Hematopoietic multipotent progenitor cell treated with erythropoietin and hydrocortisone succinate and interleukin-3 and kit ligand, for 6 days (in vitro differentiated cells): Measurements from ENCODE around the gene CDC25B.
"Not testable (repeated sequence)": the region's sequence is repeated elsewhere in the genome, so short reads cannot be mapped to it uniquely, and the experiment has no call there.

Experiments used
- DNase-seq: peaks from one replicate; pipeline ENCODE4 v3.0.0-alpha.2; 2015

CDC25B gene

DNA sequence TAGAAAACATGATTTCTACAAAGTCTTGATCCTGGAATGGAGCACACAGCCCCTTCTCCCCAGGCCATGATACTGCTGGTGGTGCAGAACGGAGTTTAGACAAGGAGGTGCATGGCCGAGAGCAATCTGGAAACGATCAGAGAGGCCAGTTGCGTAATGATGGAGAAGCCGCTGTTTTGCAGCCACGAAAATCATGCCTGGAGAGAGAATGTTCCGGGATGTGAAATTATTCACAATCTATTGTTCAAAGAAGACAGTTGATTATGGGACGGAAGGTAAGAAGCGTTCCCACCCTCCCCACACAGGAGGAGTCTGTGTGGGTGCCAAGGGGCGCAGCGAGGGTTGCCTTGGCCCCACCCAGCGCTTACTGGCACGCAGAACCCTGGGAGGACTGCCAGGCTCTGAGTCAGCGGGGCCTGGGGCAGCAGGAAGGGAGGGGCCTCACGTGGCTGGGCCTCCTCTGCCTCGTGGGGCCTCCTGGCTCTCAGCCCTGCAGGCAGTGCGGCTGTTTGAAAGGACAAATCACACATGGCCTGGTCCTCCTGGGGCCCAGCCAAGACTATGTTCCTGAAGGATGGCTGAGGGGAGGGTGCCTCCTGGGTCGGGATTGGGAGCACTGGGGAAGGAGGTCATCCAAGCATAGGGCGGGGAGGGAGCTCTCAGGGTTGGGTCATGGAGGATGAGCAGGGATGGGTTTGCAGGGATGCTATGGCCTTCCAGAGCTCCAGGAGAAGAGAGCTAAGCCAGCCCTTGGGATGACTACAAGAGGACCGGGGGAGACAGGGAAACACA lies 15.6 kb downstream of the CDC25B start:
- peak; percentile 98 for DNase-seq

DNA sequence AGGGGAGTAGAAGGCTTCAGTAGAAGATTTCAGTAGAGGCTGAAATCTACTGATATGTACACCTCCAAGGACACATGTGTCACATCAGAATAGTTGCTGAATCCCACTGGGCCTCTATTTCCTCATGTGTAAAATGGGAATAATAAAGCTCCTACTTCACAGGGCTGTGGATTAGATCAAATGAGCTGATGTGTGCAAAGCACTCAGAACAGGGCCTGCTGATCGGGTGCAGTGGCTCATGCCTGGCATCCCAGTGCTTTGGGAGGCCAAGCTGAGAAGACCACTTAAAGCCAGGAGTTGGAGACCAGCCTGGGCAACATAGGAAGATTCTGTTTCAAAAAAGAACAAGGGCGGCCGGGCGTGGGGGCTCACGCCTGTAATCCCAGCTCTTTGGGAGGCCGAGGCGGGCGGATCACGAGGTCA lies 16.2 kb downstream of the CDC25B start:
- DNase-seq: peak; percentile 45

DNA sequence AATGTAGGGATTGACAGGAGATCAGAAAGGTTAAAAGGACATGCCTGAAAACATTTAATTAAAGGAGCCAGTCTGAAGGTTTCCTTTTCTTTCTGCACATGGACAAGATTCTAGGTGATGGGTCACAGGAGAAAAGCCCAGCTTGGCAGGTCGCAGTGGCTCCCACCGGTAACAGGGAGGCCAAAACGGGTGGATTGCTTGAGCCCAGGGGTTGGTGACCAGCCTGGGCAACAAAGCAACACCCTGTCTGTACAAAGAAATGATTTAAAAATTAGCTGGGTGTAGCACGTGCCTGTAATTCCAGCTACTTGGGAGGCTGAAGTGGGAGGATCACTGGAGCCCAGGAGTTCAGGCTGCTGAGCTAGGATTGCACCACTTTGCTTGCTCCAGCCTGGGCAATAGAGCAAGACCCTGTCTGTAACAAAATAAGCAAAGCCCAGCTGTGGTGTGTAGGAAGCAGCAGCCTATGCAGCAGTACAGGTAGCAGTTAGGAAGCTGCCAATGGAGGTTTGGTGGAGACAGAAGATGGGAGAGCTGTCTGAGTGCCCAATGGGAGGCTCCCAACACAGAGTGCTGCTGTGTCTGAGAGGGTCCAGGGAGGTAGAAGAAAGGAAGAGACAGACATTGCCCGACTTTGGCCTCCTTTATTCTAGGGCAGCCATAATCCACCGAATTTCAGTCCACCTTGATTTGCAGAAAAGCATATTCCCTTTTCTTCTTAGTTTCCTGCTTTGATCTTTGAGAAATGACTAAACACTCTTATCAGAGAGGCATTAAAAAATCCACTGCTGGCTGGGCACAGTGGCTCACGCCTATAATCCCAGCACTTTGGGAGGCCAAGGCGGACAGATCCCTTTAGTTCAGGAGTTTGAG lies 17.1 kb downstream of the CDC25B start:
- DNase-seq: peak; percentile 13

DNA sequence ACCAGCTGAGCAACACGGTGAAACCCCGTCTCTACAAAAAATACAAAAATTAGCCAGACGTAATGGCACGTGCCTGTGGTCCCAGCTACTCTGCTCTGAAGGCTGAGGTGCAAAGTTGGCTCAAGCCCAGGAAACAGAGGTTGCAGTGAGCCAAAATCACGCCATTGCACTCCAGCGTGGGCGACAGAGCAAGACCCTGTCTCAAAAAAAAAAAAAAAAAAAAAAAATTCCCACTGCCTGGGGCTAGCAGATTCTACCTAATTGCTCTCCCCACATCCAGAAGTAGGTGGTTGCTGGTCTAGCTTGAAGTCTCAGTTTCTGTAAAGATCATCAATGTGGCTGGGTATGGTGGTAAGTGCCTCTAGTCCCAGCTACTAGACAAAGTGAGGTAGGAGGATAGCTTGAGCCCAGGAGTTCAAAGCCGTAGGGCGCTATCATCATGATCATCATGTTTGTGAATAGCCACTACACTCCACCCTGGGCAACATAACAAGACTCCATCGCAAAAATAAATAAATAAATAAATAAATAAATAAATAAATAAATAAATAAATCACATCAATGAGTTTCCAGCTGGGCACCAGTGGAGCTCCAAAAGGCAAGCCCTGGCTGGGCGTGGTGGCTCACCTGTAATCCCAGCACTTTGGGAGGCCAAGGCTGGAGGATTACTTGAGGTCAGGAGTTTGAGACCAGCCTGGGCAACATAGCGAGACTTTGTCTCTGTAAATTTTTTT lies 17.9 kb downstream of the CDC25B start:
- DNase-seq: peak; percentile 8

DNA sequence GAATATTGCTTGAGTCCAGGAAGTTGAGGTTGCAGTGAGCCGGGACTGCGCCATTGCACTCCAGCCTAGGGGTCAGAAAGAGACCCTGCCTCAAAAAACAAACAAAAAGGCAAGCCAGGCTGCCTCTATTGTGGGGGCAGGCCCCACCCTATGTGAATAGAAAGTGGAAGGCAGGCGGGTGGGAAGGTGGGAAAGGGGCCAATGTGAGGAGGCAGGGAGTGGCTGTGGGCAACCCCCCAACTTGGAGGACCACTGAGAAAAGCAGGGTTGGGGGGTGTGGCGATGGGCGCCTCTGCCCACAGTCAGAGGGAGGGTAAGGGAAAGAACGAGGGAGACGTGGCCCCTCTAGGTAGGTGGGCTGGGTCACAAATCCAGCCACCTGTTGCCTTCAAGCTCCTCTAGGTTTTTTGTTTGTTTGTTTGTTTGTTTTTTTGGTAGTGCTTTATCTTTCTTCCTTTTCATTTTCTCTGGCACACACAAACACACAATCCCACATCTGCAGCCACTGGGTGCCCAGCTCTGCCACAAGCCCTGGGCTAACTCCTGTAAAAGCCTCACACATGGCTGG lies 18.9 kb downstream of the CDC25B start:
- peak; percentile 0 for DNase-seq

DNA sequence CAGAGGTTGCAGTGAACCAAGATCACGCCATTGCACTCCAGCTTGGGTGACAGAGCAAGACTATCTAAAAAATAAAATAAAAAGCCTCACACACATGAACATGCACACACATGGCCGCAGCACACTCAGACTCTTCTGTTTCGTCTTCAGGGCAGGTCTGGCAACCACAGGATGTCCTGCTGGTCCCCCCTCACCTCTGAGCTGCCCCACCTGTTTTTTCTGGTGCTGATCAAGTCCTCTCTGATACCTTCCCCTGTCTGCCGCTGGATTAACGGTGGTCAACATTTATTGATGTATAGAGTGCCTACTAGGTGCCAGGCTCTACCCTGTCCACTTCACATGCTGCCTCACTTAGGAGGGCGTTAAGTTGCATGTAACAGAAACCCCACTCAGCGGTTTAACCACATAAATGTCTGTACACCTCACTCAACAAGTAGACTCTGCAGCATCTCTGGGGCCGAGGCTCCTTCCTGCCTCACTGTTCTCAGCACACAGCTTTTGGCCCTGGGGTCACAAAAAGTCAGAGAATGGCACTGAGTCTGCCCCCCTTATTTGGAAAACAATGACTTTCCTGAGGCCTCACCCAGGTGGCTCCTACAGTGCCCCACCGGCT lies 19.7 kb downstream of the CDC25B start:
- DNase-seq: no peak

DNA sequence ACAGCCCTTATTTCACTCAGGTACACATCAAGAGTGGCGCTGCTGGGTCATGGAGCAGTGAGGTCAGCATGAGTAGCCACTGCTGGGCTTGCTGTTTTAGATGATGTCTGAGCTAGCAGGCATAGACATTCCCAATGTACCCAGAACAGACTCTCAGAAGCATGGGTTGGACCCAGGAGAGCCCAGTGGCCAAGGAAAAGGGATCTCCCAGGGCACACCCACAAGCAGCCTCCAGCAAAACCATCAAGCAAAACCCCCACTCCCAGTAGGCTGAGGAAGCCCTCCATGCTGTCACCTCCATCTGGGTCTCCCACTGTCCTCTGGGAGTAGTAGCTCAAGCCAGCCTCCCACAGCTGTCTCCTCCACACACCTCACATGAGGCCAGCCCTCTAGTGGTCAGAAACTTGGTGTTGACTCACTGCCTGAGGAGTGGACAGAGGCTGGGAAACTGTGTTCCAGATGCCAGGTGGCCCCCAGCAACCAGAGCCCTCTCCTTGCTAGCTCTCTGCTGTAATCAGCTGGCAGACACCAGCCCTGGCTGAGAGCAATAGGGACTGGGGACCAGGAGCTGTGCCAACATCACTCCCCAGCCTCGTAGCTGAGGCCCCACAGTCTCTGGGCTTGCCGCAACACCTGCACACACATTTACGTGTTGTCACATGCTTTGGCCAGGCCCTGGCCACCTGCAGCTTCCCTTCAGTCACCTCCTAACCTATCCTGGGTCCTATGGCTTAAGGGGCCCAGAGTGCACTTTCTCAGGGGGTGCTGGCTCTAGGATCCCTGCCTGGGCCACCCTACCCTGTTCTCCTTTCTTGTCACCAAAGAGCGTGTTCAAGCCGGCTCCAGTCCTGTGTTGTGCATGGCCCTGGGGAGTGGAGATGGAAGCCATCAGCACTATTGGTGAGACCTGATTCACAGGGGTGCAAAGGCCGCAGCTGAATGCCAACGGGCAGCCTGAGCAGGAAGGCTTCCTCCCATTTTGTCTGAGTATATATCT lies 22.3 kb downstream of the CDC25B start:
- DNase-seq: peak; percentile 85

DNA sequence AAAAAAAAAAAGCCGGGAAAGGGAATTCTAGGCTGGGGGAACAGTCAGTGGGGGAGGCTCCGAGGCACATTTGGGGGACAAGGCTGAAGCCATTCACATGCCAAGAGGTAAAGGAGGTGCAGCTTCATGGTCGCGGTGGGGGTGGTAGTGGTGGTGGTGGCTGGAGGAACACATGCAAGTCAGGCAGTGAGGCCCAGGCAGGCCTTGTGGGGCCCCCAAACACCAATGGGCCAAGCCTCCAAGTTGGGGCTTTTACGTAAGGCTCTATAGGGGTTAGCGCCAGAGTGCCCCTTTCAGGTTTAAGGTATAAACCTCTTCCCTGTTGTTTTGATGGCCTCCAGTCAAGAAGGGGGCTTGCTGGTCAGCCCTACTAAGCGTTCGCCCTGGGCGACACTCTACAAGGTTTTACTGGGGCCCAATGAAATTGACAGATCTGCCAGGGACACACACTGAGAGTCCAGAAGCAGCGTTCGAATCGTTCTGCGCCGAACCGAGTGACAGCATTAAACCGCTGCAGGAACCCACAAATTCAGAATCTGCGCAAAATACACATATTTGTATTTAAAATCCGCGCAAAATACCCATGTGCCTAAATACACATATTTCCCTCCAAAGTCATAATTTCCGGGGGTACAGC lies 23.4 kb downstream of the CDC25B start:
- DNase-seq: peak; percentile 37

DNA sequence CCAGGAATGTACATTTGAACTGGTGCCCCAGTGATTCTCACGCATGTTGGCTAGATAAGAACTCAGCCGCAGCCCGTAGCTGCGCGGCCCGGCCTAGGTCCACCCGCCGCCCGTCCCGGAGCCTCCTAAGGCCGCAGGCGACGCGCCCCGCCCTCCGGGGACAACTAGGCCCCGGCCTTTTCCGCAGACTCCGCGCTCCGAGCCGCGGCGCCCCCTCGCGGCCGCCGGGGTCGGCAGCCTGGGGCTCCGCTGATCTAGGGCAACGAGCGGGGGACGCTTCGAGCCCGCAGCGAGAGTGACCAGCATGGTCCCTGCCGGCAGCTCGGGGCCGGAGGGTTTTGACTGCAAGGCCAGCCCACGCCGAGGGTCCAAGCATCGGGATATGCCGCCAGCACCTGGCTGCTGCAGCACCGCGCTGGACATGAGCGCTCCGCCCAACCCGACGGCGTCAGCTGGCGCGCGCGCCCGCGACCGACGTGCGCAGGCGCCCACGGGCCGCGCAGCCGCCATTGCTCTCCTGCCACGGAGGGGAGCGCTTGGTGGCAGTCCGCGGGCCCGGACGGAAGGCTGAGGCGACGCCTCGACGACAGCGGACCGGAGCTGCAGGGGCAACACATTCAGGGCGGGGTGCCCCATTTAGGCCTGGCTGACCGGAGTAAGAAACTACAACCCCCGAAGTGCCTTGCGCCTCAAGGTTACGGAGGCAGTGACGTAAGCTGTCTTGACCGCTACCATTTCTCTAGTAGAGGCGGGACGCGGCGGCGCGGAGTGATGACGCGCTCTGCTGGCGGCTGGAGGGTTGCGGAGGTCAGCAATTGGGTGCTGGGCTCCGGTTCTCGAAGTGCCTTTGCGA lies 24.2 kb downstream of the CDC25B start, which contains the start of gene AP5S1:
AP5S1 (plus strand) TSS at position 500 of the 853 bp plus-strand sequence. CDS start 1,571 bp downstream, outside the sequence.
- peak; percentile 97 for DNase-seq

DNA sequence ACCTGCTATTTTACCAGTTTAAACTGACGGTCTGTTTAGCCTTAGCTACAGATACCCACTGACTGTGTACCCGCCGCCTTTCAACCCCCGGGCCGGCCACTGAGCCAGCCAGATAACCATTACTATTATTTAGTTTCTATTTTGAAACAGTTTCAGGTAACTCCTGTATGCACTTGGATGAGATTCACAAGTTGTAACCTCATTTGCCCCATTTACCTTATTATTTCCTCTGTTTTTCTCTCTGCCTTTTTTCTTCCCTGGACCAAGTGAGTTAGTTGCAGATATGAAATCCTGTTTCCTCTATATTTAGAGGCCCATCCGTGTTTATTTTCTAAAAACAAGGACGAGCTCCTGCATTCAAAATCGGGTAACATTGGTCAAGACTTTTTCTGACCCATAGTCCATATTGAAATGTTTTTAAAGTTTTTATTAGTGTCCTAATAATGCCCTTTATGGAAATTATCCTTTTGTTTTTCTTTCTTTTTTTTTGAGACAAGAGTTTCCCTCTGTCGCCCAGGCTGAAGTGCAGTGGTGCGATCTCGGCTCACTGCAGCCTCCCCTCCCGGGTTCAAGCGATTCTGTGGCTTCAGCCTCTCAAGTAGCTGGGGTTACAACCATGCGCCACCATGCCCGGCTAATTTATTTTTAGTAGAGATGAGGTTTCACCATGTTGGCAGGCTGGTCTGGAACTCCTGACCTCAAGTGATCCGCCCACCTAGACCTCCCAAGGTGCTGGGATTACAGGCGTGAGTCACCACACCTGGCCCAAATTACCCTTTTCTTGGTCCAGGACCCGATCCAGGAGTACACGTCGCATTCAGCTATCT lies 25.0 kb downstream of the CDC25B start:
- DNase-seq: no peak

DNA sequence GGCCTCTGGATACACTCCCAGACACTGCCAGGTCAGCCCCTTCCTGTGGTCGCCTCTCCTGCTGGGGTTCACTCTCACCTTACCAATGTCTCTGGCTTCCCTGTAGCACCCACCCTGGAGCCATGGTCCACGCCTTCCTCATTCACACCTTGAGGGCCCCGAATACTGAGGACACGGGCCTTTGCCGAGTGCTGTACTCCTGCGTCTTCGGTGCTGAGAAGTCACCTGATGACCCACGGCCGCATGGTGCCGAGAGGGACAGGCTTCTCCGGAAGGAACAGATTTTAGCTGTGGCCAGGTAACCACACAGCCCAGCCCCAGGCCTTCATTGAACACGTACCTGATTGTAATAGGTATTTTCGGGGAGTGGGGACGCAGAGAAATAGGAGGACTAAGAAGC lies 25.9 kb downstream of the CDC25B start:
- DNase-seq: no peak

DNA sequence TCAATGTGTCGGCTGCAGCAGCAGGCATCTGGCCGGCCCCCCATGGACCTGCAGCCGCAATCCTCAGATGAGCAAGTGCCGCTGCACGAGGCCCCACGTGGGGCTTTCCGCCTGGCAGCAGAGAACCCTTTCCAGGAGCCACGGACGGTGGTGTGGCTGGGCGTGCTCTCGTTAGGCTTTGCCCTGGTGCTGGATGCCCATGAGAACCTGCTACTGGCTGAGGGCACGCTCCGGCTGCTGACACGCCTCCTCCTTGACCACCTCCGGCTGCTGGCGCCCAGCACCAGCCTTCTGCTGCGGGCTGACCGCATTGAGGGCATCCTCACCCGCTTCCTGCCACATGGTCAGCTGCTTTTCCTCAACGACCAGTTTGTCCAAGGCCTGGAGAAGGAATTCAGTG lies 27.8 kb downstream of the CDC25B start:
- no peak for DNase-seq

DNA sequence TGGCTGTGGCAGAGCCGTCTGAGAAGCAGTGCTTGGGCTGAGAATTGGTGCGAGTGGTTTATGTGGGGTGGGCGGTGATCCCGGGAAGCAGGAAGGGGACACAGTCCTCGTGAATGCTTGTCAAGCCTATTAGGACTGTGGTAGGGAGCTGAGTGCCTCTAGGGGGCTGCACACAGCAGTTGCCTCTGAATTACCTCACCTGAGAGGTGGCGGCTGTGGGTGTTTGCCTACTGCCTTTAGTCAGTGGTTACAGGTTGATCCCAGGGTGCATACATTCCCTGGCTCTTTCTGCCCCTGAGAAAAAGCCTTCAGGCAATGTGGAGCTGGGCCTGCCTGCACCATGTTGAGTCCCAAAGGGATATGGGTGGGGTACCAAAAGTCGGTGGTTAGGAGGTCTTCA lies 29.4 kb downstream of the CDC25B start:
- DNase-seq: no peak

DNA sequence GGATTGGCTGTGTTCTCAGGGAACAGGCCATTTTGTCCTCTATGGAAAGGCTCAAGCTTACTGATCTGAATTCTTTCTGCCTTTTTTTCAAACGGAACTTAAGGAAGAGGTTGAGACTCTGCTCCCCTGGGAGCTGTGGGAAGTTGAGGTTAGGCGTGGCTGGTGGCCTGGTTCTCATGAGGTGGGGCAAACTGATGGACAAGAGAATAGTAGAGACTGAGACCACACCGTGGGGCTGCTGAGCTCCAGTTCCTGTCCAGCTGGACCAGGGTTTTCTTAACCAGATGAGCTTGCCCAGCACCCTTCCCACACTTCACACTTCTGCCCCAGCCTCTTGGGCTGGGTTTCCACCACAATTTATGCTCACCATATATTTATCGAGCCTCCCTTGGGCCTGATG lies 30.3 kb downstream of the CDC25B start:
- no peak for DNase-seq

DNA sequence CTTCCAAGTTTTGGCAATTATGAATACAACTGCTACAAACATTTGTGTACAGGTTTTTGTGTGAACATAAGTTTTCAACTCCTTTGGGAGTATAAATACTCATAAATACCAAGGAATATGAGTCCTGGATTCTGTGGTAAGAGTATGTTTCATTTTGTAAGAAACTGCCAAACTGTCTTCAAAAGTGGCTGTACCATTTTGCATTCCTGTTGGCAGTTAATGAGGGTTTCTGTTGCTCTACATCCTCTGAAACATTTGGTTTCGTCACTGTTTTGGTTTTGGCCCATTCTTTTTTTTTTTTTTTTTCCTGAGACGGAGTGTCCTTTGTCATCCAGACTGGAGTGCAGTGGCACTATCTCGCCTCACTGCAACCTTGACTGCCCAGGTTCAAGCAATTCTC lies 32.7 kb downstream of the CDC25B start:
- DNase-seq: no peak

DNA sequence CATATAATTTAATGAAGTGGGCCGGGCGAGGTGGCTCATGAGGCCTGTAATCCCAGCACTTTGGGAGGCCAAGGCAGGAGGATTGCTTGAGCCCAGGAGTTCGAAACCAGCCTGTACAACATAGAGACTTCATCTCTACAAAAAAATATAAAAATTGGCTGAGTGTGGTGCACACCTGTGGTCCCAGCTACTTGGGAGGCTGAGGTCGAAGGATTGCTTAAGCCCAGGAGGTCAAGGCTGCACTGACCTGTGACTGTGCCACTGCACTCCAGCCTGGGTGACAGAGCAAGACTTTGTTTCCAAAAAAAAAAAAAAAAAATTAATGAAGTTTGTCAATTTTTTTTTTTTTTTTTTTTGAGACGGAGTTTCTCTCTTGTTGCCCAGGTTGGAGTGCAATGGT lies 33.8 kb downstream of the CDC25B start:
- DNase-seq: not testable (repeated sequence)

DNA sequence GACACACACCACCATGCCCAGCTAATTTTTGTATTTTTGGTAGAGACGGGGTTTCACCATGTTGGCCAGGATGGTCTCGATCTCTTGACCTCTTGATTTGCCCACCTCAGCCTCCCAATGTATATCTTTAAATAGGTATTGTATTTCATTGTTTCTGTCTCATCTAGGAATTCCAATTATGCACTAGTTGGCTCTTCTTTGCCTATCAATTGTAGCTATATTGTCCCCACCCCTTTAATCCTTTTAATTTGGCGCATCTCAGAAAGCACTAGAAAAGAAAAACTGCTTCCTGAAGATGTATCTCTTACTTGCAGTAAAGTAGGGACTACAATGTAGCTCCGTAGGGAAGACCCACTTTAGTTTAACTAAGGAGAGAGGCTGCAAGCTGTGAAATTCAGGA lies 40.0 kb downstream of the CDC25B start:
- DNase-seq: no peak

DNA sequence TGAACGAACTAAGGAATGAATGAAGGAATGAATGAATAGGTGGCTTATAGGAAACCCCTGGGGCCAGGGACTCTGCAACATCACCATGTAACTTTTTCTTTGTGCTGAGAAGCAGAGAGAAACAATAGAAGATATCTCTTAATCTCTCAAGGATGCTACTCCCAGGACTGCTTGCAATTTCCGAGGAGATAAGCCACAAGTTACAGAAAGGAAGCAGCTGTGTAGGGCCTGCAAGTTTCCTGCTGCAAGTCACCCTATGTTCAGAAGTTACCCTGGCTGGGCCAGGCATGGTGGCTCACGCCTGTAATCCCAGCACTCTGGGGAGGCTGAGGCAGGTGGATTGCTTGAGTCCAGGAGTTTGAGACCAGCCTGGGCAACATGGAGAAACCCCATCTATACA lies 43.2 kb downstream of the CDC25B start:
- DNase-seq: peak; percentile 88

DNA sequence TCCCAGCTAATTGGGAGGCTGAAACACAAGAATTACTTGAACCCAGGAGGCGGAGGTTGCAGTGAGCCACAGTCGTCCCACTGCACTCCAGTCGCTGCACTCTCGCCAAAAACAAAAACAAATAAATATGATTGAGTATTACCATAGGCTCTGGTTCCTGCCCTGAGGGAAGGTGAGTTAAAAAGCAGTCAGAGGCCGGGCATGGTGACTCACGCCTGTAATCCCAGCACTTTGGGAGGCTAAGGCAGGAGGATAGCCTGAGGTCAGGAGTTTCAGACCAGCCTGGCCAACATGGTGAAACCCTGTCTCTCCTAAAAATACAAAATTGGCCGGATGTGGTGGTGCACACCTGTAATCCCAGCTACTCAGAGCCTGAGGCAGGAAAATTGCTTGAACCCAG lies 44.1 kb downstream of the CDC25B start:
- DNase-seq: not testable (repeated sequence)
